B cell (primary cell): ENCODE measurements around the gene ATP6V0E1. TPM values are rescaled to one million over a fixed set of nuclear protein-coding genes. Genes with fewer than 3 reads are reported as not detected.

Experiments used
- ATAC-seq: fragments of 200-7000 bp; cut with Tn5 transposase; one replicate; pipeline ENCODE4 v1.10.0; 2021; ENCODE audit warnings: low read depth, mild to moderate bottlenecking, moderate number of reproducible peaks, moderate library complexity
- CTCF ChIA-PET: fragments of 350-600 bp; sonication (Branson Sonifier 250); formaldehyde crosslinking; loops from one replicate; lab custom pipeline; 2021; ENCODE audit warnings: antibody characterized with exemption, inconsistent platforms; lab: Charles Lee
- POLR2A ChIA-PET: fragments of 350-600 bp; sonication (Branson Sonifier 250); formaldehyde crosslinking; loops from one replicate; lab custom pipeline; 2021; ENCODE audit warnings: antibody characterized with exemption; lab: Charles Lee
- DNase-seq: peaks from one replicate; pipeline ENCODE4 v3.0.0; 2013
- H2AFZ ChIP-seq: 2 replicates; pipeline ENCODE4 v1.6.1; 2012; ENCODE audit warnings: mild to moderate bottlenecking, low read depth, low read length; ENCODE audit not compliant: insufficient read depth, poor library complexity, severe bottlenecking
- H3K27ac ChIP-seq, 2 donors: 1 replicate in 1 of 2; 2 replicates in 1 of 2; pipeline ENCODE4 v1.5.1; 2012 to 2013; ENCODE audit warnings: low read length in 2 of 2, mild to moderate bottlenecking in 2 of 2, moderate library complexity in 1 of 2
- H3K27me3 ChIP-seq, 4 experiments: fragments of 200-600 bp in 1 of 4; sonication (generic) in 1 of 4; replicated peaks in 1 of 4; 1 replicate in 2 of 4; 2 replicates in 2 of 4; pipeline versions ENCODE4 v1.6.1 to v1.7.0; 2013 to 2016; ENCODE audit warnings: low read length in 3 of 4, mild to moderate bottlenecking in 2 of 4, mixed read lengths in 1 of 4, moderate library complexity in 1 of 4; ENCODE audit not compliant: insufficient read depth in 4 of 4, control insufficient read depth in 3 of 4; ENCODE audit errors: control extremely low read depth in 1 of 4
- H3K36me3 ChIP-seq, 2 experiments: replicated peaks in 1 of 2; 1 replicate in 1 of 2; 2 replicates in 1 of 2; pipeline versions ENCODE4 v1.6.1 to v1.7.1; 2013; ENCODE audit warnings: low read length in 1 of 2; ENCODE audit not compliant: insufficient read depth in 2 of 2, control insufficient read depth in 1 of 2; ENCODE audit errors: control extremely low read depth in 1 of 2, extremely low read depth in 1 of 2
- H3K4me1 ChIP-seq, 2 donors: fragments of 200-600 bp in 1 of 2; sonication (generic) in 1 of 2; 1 replicate in 1 of 2; 2 replicates in 1 of 2; pipeline versions ENCODE4 v1.5.1 to v1.6.1; 2013 to 2017; ENCODE audit warnings: low read length in 2 of 2; ENCODE audit not compliant: control insufficient read depth in 2 of 2, insufficient read depth in 2 of 2
- H3K4me2 ChIP-seq: replicated peaks from 2 replicates; pipeline ENCODE3; 2012; ENCODE audit warnings: mild to moderate bottlenecking, low read depth, low read length; ENCODE audit not compliant: poor library complexity, severe bottlenecking
- H3K4me3 ChIP-seq, 5 experiments: fragments of 200-600 bp in 1 of 5; sonication (generic) in 1 of 5; 1 replicate in 3 of 5; 2 replicates in 2 of 5; pipeline versions ENCODE4 v1.5.1 to v1.7.0; 2011 to 2016; ENCODE audit warnings: low read length in 4 of 5, mild to moderate bottlenecking in 4 of 5, low read depth in 2 of 5, control low read depth in 1 of 5, moderate library complexity in 1 of 5; ENCODE audit not compliant: insufficient read depth in 1 of 5; ENCODE audit errors: control extremely low read depth in 1 of 5, extremely low read depth in 1 of 5
- H3K79me2 ChIP-seq: fragments of 200-600 bp; sonication (generic); one replicate; pipeline ENCODE4 v1.6.0; 2016; ENCODE audit warnings: low read length; ENCODE audit not compliant: control insufficient read depth, insufficient read depth
- H3K9ac ChIP-seq: fragments of 200-600 bp; sonication (generic); 2 replicates; pipeline ENCODE4 v1.6.1; 2017; ENCODE audit warnings: mild to moderate bottlenecking, low read length, moderate library complexity
- H3K9me3 ChIP-seq, 3 donors: one replicate each; pipeline versions ENCODE4 v1.6.1 to v1.7.1; 2013; ENCODE audit warnings: low read length in 2 of 3; ENCODE audit not compliant: control insufficient read depth in 2 of 3, insufficient read depth in 1 of 3; ENCODE audit errors: control extremely low read depth in 1 of 3
- H4K20me1 ChIP-seq: 2 replicates; pipeline ENCODE4 v1.6.0; 2012; ENCODE audit warnings: mild to moderate bottlenecking, low read length; ENCODE audit not compliant: insufficient read depth, control insufficient read depth, poor library complexity, severe bottlenecking
- H3K27ac Mint-ChIP-seq: one replicate; pipeline ENCODE4 v1.8.0; 2021; ENCODE audit warnings: mixed read lengths
- H3K27me3 Mint-ChIP-seq: one replicate; pipeline ENCODE4 v1.8.0; 2021; ENCODE audit warnings: mixed read lengths
- H3K4me1 Mint-ChIP-seq: one replicate; pipeline ENCODE4 v1.8.0; 2021; ENCODE audit warnings: mixed read lengths
- H3K4me3 Mint-ChIP-seq: one replicate; pipeline ENCODE4 v1.8.0; 2021; ENCODE audit warnings: mixed read lengths
- H3K9me3 Mint-ChIP-seq: one replicate; pipeline ENCODE4 v1.8.0; 2022; ENCODE audit warnings: mixed read lengths; ENCODE audit not compliant: insufficient read depth
- CTCF ChIP-seq: fragments of 200-600 bp; IDR thresholded peaks from one replicate; pipeline ENCODE4 v1.8.0; 2022; ENCODE audit warnings: antibody characterized with exemption, mild to moderate bottlenecking
- EZH2 ChIP-seq: IDR thresholded peaks from 2 replicates; pipeline ENCODE4 v1.6.1; 2012; ENCODE audit warnings: borderline replicate concordance, low read depth, mild to moderate bottlenecking, moderate library complexity, low read length; ENCODE audit not compliant: insufficient read depth, poor library complexity, severe bottlenecking
- WGBS: methylation state at CpG from one replicate; pipeline ENCODE4 v1.1.5; 2013; ENCODE audit warnings: missing lambda C conversion rate; ENCODE audit not compliant: insufficient coverage; 5-methylcytosine and 5-hydroxymethylcytosine counted together
- intact Hi-C: fragments of 100-400 bp; cut with micrococcal nuclease; formaldehyde crosslinking; loops from one replicate; pipeline ENCODE4 v1.10.0; 2022
- polyA plus RNA-seq: library from polyadenylated mRNA; depleted of rRNA; stranded (reverse); fragments of >200 nt; gene quantifications from 2 replicates; pipeline ENCODE4 v1.2.3, GENCODE V29; 2012
- total RNA-seq, 2 donors: library from RNA; stranded (reverse); fragments of 120-200 nt in 1 of 2; gene quantifications; 1 replicate in 1 of 2; 2 replicates in 1 of 2; pipeline versions ENCODE4 v1.2.3 to v1.2.4, GENCODE V29; 2013 to 2022

ATP6V0E1 gene
- total and polyA plus RNA-seq, 2 donors (not counting 1 experiment from before 2014, with no cell fraction given), result 93.8 to 127 TPM

DNA sequence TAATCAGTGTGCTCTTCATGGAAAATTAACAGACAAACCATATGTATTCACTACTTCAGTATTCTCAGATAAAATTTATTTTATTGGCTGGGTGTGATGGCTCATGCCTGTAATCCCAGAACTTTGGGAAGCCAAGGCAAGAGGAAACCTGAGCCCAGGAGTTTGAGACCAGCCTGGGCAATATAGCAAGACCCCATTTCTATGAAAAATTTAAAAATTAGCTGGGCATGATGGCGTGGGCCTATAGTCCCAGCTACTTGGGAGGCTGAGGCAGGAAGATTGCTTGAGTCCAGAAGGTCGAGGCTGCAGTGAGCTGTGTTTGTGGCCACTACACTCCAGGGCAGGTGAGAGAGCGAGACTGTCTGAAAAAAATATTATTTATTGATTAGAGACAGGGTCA is 49.2 kb downstream of the ATP6V0E1 start:
- Mint-ChIP-seq H3K4me3 (no peak overlapping the region), H3K9me3 (no peaks in the 10 kb centered on the region), H3K27ac (no peak overlapping the region), H3K27me3 (no peaks in the 10 kb centered on the region), H3K4me1 (peaks cover 44% of the 10 kb centered on the region)
- Histone ChIP-seq H3K9me3 (no peaks in the 10 kb centered on the region), H3K4me1 (peaks cover 48 to 58% of the 10 kb centered on the region in 2 donors), H3K4me3 (no peak overlapping the region), H3K4me2 (no peak overlapping the region), H3K27ac (no peak overlapping the region), H3K36me3 (peaks cover 4 to 6% of the 10 kb centered on the region in 2 experiments), H3K9ac (no peak overlapping the region), H2AFZ (no peak overlapping the region), H3K79me2 (peaks cover 64% of the 10 kb centered on the region), H3K27me3 (no peaks in the 10 kb centered on the region), H4K20me1 (peaks cover 5% of the 10 kb centered on the region)
- ChIA-PET POLR2A (no interaction called here), CTCF (no interaction called here)
- no peak for DNase-seq
- intact Hi-C loops, result no loop called here
- 100% methylated on average over 2 of the region's 3 CpGs for WGBS
- no peak for ATAC-seq
- TF ChIP-seq EZH2, result no peak
- TF ChIP-seq CTCF, result no peak

DNA sequence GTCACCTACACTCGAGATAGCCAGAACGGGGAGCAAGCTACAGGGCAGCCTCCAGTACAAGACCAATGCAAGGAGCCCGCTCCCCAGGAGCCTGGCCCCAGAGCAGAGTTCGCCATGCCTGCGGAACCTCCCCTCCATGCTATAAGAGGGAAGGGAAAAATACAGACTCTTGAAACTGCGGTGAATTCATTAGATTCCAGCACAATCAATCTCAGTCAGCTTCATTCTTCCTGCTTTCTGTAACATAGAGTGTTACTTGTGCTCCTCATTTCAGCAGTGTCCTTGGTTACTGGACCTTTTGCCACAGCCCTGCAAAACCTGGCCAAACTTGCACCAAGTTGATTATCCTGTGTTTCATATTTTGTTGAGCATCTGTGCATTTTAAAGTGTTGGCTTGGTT is 50.4 kb downstream of the ATP6V0E1 start:
- Histone ChIP-seq H3K4me1 (peaks cover 39 to 46% of the 10 kb centered on the region in 2 donors), H4K20me1 (peaks cover under 1% of the 10 kb centered on the region), H3K27ac (peak overlapping the region in 1 of 2 donors; percentile 81), H3K4me2 (no peak overlapping the region), H3K9me3 (no peaks in the 10 kb centered on the region), H3K27me3 (no peaks in the 10 kb centered on the region), H3K79me2 (peaks cover 52% of the 10 kb centered on the region), H3K9ac (no peak overlapping the region), H3K36me3 (peaks cover 0 to 3% of the 10 kb centered on the region in 2 experiments), H3K4me3 (no peak overlapping the region), H2AFZ (no peak overlapping the region)
- POLR2A ChIA-PET, result no interaction called here
- no peak for DNase-seq
- no peak for TF ChIP-seq EZH2
- intact Hi-C loops, result no loop called here
- H3K27ac Mint-ChIP-seq, result peak overlapping the region; percentile 75
- H3K27me3 Mint-ChIP-seq, result no peaks in the 10 kb centered on the region
- H3K4me1 Mint-ChIP-seq, result peaks cover 46% of the 10 kb centered on the region
- ATAC-seq, result no peak
- WGBS, result no CpG with 5 or more reads among the region's 6 CpGs
- CTCF ChIA-PET, result no interaction called here
- H3K9me3 Mint-ChIP-seq, result no peaks in the 10 kb centered on the region
- no peak overlapping the region for H3K4me3 Mint-ChIP-seq
